ENCODE measurements around the gene STATH.

STATH gene

DNA sequence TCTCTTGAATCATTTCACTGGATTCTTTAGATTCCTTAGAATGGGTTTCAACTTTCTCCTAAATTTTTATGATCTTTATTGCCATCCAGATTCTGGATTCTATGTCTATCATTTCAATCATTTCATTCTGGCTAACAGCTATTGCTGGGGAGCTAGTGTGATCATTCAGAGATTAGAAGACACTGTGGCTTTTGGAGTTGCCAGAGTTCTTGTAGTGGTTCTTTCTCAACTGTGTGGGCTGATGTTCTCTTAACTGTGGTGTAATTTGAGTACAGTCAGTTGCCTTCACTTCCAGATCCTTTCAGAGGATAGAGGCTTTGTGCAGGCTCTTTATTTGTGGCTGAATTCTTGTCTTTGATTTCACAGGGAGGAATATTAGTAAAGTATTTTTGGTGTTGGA, 18.2 kb upstream of the STATH start:
- in situ Hi-C loops (cut with HindIII; ENCODE audit: low pct_ligation_motif_present, low sequenced_read_pairs), result no loop called here
- TF ChIP-seq, protein P1, sequence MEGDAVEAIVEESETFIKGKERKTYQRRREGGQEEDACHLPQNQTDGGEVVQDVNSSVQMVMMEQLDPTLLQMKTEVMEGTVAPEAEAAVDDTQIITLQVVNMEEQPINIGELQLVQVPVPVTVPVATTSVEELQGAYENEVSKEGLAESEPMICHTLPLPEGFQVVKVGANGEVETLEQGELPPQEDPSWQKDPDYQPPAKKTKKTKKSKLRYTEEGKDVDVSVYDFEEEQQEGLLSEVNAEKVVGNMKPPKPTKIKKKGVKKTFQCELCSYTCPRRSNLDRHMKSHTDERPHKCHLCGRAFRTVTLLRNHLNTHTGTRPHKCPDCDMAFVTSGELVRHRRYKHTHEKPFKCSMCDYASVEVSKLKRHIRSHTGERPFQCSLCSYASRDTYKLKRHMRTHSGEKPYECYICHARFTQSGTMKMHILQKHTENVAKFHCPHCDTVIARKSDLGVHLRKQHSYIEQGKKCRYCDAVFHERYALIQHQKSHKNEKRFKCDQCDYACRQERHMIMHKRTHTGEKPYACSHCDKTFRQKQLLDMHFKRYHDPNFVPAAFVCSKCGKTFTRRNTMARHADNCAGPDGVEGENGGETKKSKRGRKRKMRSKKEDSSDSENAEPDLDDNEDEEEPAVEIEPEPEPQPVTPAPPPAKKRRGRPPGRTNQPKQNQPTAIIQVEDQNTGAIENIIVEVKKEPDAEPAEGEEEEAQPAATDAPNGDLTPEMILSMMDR (IDR thresholded peaks at IDR 0.05; ENCODE audit: low read depth, low read length, missing control alignments), result no peak
- no peak overlapping the region for H3K4me3 ChIP-seq (ENCODE audit: low read depth, low read length)

GRCh38 chr4:69984030-69984443, 11.7 kb upstream of the STATH start:
- no peaks in the 10 kb centered on the region for H3K36me3 ChIP-seq (replicated peaks)
- H3K27me3 ChIP-seq (replicated peaks), result no peaks in the 10 kb centered on the region
- peak; percentile 30 for DNase-seq
- in situ Hi-C loops (cut with HindIII; ENCODE audit: low pct_ligation_motif_present, low sequenced_read_pairs), result no loop called here
- H3K4me3 ChIP-seq (ENCODE audit: low read depth, low read length), result no peak overlapping the region
- no peak overlapping the region for H3K27ac ChIP-seq
- TF ChIP-seq, protein P1 (IDR thresholded peaks at IDR 0.05; ENCODE audit: low read depth, low read length, missing control alignments), result no peak

More for the DNA sequence above, 18.2 kb upstream of the STATH start:
- H3K27ac ChIP-seq, result no peak overlapping the region
- DNase-seq, result peak; percentile 3
- no peaks in the 10 kb centered on the region for H3K27me3 ChIP-seq (replicated peaks)
- H3K36me3 ChIP-seq (replicated peaks), result no peaks in the 10 kb centered on the region

DNA sequence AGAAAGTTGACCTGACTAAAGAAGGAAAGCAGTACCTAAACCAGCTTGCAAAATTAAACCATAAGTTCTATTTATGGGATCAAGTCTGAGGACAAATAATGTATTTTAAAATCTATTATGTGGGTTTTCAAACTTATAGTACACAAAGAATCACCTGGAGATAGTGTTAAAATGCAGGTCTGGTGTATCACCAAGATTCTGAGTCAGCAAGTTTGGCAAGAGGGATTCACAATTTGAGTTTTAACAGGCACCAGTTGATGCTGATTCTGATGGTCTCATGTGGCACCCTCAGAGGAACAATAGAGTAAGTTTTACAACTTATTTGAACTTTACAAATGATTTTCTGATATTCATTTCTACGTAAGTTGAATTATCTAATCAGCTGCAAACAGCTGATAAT, 9.1 kb upstream of the STATH start:
- in situ Hi-C loops (cut with HindIII; ENCODE audit: low pct_ligation_motif_present, low sequenced_read_pairs), result no loop called here
- Histone ChIP-seq H3K4me3 (ENCODE audit: low read depth, low read length) (no peak overlapping the region), H3K27me3 (replicated peaks) (no peaks in the 10 kb centered on the region), H3K36me3 (replicated peaks) (no peaks in the 10 kb centered on the region), H3K27ac (no peak overlapping the region)
- no peak for DNase-seq
- TF ChIP-seq, protein P1 (IDR thresholded peaks at IDR 0.05; ENCODE audit: low read depth, low read length, missing control alignments), result no peak

DNA sequence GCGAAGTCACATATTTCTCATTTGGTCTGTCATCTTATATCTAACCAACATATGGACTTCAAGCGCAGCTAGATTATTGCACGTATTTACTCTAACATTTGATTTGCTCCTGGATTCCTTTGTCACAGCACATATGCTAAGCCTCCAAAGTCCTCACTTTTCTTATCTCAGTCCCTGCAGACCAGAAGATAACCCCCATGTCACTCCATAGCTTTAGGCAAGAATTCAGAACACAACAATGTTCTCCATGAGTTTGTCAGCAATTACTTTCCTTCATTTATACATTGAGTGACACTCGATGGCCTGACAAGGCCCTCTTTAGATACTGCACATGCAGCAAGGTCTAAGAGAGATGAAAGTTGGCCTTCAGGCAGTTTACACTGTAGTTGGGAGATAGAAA, 4.8 kb upstream of the STATH start:
- Histone ChIP-seq H3K27ac (no peak overlapping the region), H3K36me3 (replicated peaks) (no peaks in the 10 kb centered on the region), H3K27me3 (replicated peaks) (no peaks in the 10 kb centered on the region), H3K4me3 (ENCODE audit: low read depth, low read length) (no peak overlapping the region)
- TF ChIP-seq, protein P1 (IDR thresholded peaks at IDR 0.05; ENCODE audit: low read depth, low read length, missing control alignments), result no peak
- DNase-seq, result no peak
- in situ Hi-C loops (cut with HindIII; ENCODE audit: low pct_ligation_motif_present, low sequenced_read_pairs), result no loop called here

DNA sequence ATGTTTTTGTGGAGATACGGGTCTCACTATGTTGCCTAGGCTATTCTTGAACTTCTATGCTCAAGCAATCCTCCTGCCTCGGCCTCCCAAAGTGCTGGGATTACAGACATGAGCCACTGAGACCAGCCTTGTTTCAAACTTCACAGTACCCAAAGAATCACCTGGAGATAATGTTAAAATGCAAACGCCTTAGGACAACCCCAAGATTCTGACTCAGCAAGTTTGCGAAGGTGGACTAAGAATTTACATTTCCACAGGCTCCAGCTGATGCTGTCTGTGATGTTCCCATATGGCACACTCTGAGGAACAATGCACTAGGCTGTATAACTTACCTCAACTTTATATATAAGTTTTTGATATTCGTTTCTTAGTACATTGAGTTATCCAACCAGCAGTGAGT, 984 bp upstream of the STATH start:
- Histone ChIP-seq H3K27ac (no peak overlapping the region), H3K27me3 (replicated peaks) (no peaks in the 10 kb centered on the region), H3K36me3 (replicated peaks) (no peaks in the 10 kb centered on the region), H3K4me3 (ENCODE audit: low read depth, low read length) (no peak overlapping the region)
- in situ Hi-C loops (cut with HindIII; ENCODE audit: low pct_ligation_motif_present, low sequenced_read_pairs), result no loop called here
- DNase-seq, result no peak
- TF ChIP-seq, protein P1 (IDR thresholded peaks at IDR 0.05; ENCODE audit: low read depth, low read length, missing control alignments), result no peak

DNA sequence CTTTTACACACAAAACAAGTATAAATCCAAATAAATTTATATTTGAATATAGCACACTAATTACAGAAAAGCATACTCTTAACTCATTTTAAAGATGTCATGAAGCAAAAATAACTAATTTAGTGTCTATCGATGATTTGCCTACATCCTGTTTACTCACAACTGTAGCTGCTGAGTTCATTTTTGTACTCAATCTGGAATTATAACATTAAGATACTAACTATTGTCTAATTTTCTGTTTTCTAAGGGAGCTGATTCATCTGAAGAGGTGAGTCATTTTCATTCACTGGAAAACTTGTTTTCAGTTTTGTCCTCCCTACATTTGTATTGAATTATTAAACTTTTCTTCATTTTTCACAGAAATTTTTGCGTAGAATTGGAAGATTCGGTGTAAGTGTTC, 3.7 kb downstream of the STATH start:
- no peaks in the 10 kb centered on the region for H3K27me3 ChIP-seq (replicated peaks)
- TF ChIP-seq, protein P1 (IDR thresholded peaks at IDR 0.05; ENCODE audit: low read depth, low read length, missing control alignments), result no peak
- no peak overlapping the region for H3K27ac ChIP-seq
- no peak for DNase-seq
- in situ Hi-C loops (cut with HindIII; ENCODE audit: low pct_ligation_motif_present, low sequenced_read_pairs), result no loop called here
- no peak overlapping the region for H3K4me3 ChIP-seq (ENCODE audit: low read depth, low read length)
- H3K36me3 ChIP-seq (replicated peaks), result no peaks in the 10 kb centered on the region

All from brain microvascular endothelial cell (primary cell).